Gastroesophageal sphincter (tissue), 3 donors: ENCODE measurements around the gene DBN1.

Experiments used
- EP300 ChIP-seq: sonication (generic); formaldehyde crosslinking; IDR thresholded peaks from one replicate; pipeline ENCODE4 v1.6.1; 2017; ENCODE audit warnings: antibody characterized with exemption, mild to moderate bottlenecking
- POLR2A ChIP-seq, 2 donors: fragments of 450-650 bp; IDR thresholded peaks; one replicate each; pipeline ENCODE4 v1.6.1; 2017; ENCODE audit warnings: antibody characterized with exemption in 2 of 2, mild to moderate bottlenecking in 2 of 2, moderate library complexity in 1 of 2
- TF ChIP-seq, protein P1 (sequence below), 4 experiments: fragments of 200-600 bp in 2 of 4; fragments of 450-650 bp in 2 of 4; sonication (generic) in 1 of 4; IDR thresholded peaks; one replicate each; pipeline ENCODE4 v1.5.1; 2017 to 2019; ENCODE audit warnings: antibody characterized with exemption in 4 of 4, mild to moderate bottlenecking in 2 of 4, moderate library complexity in 2 of 4

- no peak for TF ChIP-seq POLR2A (IDR thresholded peaks at IDR 0.05)
- TF ChIP-seq, protein P1, sequence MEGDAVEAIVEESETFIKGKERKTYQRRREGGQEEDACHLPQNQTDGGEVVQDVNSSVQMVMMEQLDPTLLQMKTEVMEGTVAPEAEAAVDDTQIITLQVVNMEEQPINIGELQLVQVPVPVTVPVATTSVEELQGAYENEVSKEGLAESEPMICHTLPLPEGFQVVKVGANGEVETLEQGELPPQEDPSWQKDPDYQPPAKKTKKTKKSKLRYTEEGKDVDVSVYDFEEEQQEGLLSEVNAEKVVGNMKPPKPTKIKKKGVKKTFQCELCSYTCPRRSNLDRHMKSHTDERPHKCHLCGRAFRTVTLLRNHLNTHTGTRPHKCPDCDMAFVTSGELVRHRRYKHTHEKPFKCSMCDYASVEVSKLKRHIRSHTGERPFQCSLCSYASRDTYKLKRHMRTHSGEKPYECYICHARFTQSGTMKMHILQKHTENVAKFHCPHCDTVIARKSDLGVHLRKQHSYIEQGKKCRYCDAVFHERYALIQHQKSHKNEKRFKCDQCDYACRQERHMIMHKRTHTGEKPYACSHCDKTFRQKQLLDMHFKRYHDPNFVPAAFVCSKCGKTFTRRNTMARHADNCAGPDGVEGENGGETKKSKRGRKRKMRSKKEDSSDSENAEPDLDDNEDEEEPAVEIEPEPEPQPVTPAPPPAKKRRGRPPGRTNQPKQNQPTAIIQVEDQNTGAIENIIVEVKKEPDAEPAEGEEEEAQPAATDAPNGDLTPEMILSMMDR (IDR thresholded peaks at IDR 0.05), result peak in 3 of 4 experiments; percentile 50 to 83 (median 76)
- TF ChIP-seq EP300, result no peak
Observed at GRCh38 chr5:177456976-177457851, 16.2 kb downstream of the DBN1 start.
